Endodermal cell (in vitro differentiated cells): ENCODE measurements around the gene PRPSAP1. TPM values are rescaled to one million over a fixed set of nuclear protein-coding genes. Genes with fewer than 3 reads are reported as not detected.
"Not testable (repeated sequence)": the region's sequence is repeated elsewhere in the genome, so short reads cannot be mapped to it uniquely, and the experiment has no call there.

Experiments used
- DNase-seq: peaks from one replicate; pipeline ENCODE4 v3.0.0-alpha.2; 2017
- H3K27ac ChIP-seq: 2 replicates; pipeline ENCODE4 v1.5.1; 2013; ENCODE audit warnings: mild to moderate bottlenecking, low read depth, low read length, moderate library complexity
- H3K27me3 ChIP-seq: 2 replicates; pipeline ENCODE4 v1.6.1; 2013; ENCODE audit warnings: mild to moderate bottlenecking, low read length, moderate library complexity; ENCODE audit not compliant: insufficient read depth, control insufficient read depth, poor library complexity, severe bottlenecking
- H3K36me3 ChIP-seq: 2 replicates; pipeline ENCODE4 v1.7.0; 2013; ENCODE audit warnings: mild to moderate bottlenecking, low read length, moderate library complexity; ENCODE audit not compliant: control insufficient read depth, insufficient read depth
- H3K4me1 ChIP-seq: one replicate; pipeline ENCODE4 v1.7.0; 2013; ENCODE audit warnings: low read length; ENCODE audit not compliant: control insufficient read depth, insufficient read depth
- H3K4me3 ChIP-seq: 2 replicates; pipeline ENCODE4 v1.5.1; 2013; ENCODE audit warnings: mild to moderate bottlenecking, low read length, moderate library complexity
- H3K9ac ChIP-seq: 2 replicates; pipeline ENCODE4 v1.6.1; 2013; ENCODE audit warnings: mild to moderate bottlenecking, low read length, moderate library complexity; ENCODE audit not compliant: poor library complexity, severe bottlenecking; ENCODE audit errors: extremely low read depth
- H3K9me3 ChIP-seq: 2 replicates; pipeline ENCODE4 v1.6.1; 2013; ENCODE audit warnings: mild to moderate bottlenecking, low read length, moderate library complexity; ENCODE audit not compliant: control insufficient read depth
- H3K27ac Mint-ChIP-seq: 2 replicates; pipeline ENCODE4 v1.8.0; 2020; ENCODE audit warnings: mixed read lengths
- H3K27me3 Mint-ChIP-seq: 2 replicates; pipeline ENCODE4 v1.8.0; 2021; ENCODE audit warnings: mild to moderate bottlenecking, mixed read lengths; ENCODE audit not compliant: insufficient read depth
- H3K36me3 Mint-ChIP-seq: 2 replicates; pipeline ENCODE4 v1.8.0; 2020; ENCODE audit warnings: low read depth, mixed read lengths
- H3K4me1 Mint-ChIP-seq: 2 replicates; pipeline ENCODE4 v1.8.0; 2020; ENCODE audit warnings: mixed read lengths
- H3K4me3 Mint-ChIP-seq: 2 replicates; pipeline ENCODE4 v1.8.0; 2020; ENCODE audit warnings: mild to moderate bottlenecking, moderate library complexity, mixed read lengths
- H3K9me3 Mint-ChIP-seq: 2 replicates; pipeline ENCODE4 v1.8.0; 2020; ENCODE audit warnings: mild to moderate bottlenecking, mixed read lengths
- WGBS, 2 experiments: methylation state at CpG; one replicate each; pipeline versions ENCODE4 v1.1.5 to v1.1.7; 2013; ENCODE audit warnings: missing lambda C conversion rate in 2 of 2, mixed read lengths in 1 of 2; ENCODE audit not compliant: insufficient coverage in 1 of 2, insufficient read length in 1 of 2; 5-methylcytosine and 5-hydroxymethylcytosine counted together
- total RNA-seq, 2 donors: library from RNA; stranded (reverse); fragmentation: NEBNext Ultra II Directional in 1 of 2; extraction: Animal tissue kit (Norgen Biotek cat#: 25700) in 1 of 2; gene quantifications; 2 replicates in 1 of 2; 3 replicates in 1 of 2; pipeline ENCODE4 v1.2.1, GENCODE V29; 2021
- TF ChIP-seq, protein P1 (sequence below): fragments of 200-600 bp; sonication (generic); conservative IDR thresholded peaks from 2 replicates; pipeline ENCODE4 v1.5.0; 2021; ENCODE audit warnings: antibody characterized with exemption, mild to moderate bottlenecking

Gene PRPSAP1
- total RNA-seq, 2 donors from 2014 or later = 60.9 to 89.8 TPM

DNA sequence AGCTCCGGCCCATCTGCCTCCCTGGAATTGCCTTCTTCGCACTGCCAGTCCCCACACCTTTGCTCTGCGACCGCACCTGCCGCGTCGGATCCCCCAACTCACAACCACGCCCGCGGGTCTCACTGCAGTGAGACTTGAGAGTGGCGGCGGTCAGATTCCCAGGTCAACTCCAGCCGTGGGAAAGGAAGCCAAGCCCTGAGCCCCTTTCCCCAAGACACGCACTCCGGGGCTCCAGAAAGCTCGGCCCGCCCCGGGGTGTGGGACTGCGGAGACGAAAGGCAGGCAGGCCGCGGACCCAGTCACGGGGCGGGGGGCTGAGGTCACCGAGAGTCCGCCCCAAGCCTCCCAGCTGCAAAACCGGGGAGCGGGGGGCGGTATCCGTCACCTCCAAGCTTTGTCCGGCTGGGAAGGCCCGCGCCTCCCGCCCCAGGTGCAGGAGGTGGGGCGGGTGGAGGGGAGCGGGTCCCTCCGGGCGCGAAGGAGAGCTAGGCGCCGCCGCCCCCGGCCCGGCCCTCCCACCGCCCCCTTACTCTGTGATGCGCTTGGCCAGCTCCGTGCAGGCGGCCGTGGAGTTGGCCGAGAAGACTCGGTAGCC lies 615 bp downstream of the PRPSAP1 start:
- H3K27me3 ChIP-seq = no peaks in the 10 kb centered on the region
- Mint-ChIP-seq H3K4me3 (peak overlapping the region; percentile 90), H3K27ac (peak overlapping the region; percentile 89), H3K36me3 (peaks cover 12% of the 10 kb centered on the region), H3K9me3 (no peaks in the 10 kb centered on the region), H3K4me1 (peaks cover 19% of the 10 kb centered on the region), H3K27me3 (peaks cover 2% of the 10 kb centered on the region)
- peak overlapping the region; percentile 85 for H3K27ac ChIP-seq
- peaks cover 6% of the 10 kb centered on the region for H3K36me3 ChIP-seq
- H3K4me1 ChIP-seq = no peaks in the 10 kb centered on the region
- H3K9me3 ChIP-seq = no peaks in the 10 kb centered on the region
- 0 to 1% methylated on average over 1 to 51 of the region's 51 CpGs for WGBS, 2 experiments
- H3K9ac ChIP-seq = peak overlapping the region; percentile 90
- DNase-seq = peak; percentile 79
- H3K4me3 ChIP-seq = peak overlapping the region; percentile 87
- TF ChIP-seq, protein P1, sequence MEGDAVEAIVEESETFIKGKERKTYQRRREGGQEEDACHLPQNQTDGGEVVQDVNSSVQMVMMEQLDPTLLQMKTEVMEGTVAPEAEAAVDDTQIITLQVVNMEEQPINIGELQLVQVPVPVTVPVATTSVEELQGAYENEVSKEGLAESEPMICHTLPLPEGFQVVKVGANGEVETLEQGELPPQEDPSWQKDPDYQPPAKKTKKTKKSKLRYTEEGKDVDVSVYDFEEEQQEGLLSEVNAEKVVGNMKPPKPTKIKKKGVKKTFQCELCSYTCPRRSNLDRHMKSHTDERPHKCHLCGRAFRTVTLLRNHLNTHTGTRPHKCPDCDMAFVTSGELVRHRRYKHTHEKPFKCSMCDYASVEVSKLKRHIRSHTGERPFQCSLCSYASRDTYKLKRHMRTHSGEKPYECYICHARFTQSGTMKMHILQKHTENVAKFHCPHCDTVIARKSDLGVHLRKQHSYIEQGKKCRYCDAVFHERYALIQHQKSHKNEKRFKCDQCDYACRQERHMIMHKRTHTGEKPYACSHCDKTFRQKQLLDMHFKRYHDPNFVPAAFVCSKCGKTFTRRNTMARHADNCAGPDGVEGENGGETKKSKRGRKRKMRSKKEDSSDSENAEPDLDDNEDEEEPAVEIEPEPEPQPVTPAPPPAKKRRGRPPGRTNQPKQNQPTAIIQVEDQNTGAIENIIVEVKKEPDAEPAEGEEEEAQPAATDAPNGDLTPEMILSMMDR = no peak

DNA sequence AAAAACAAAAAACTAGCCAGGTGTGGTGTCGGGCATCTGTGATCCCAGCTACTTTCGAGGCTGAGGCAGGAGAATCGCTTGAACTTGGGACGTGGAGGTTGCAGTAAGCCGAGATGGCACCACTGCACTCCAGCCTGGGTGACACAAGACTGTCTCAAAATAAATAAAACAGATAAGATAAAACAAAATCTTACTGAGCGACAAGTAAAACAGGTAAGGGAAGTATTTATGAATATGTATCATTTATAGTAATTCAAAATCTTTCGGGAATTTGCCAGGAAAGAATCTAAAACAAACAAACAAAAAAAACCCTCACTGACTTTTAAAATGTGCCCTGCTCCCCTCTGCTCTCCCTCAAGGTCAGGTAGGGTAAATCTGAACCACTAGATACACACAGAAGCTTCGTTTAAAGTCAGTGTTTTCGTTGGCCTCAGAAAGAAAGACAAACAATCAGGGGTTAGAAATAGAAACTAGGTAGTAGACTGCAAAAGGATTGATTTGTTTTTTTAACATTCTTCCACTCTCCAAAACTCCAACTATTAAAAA lies 2.1 kb downstream of the PRPSAP1 start:
- WGBS, 2 experiments = 87 to 96% methylated on average over 5 to 6 of the region's 9 CpGs

DNA sequence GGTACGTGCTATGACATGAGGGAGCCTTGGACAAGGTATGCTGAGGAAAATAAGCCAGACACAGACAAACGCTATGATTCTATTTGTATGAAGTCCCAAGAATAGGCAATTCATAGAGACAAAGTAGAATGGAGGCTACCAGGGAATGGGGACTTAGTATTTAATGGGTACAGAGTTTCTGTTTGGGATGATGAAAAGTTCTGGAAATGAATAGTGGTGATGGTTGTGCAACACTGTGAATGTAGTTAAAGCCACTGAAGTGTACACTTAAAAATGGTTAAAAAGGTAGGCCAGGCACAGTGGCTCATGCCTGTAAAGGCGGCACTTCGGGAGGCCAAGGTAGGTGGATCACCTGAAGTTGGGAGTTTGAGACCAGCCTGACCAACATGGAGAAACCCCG lies 3.3 kb downstream of the PRPSAP1 start:
- DNase-seq = no peak
- Histone ChIP-seq H3K27me3 (no peaks in the 10 kb centered on the region), H3K36me3 (peaks cover 25% of the 10 kb centered on the region), H3K9ac (no peak overlapping the region), H3K4me1 (no peaks in the 10 kb centered on the region), H3K4me3 (no peak overlapping the region), H3K27ac (no peak overlapping the region), H3K9me3 (no peaks in the 10 kb centered on the region)
- TF ChIP-seq, protein P1 = no peak
- no peaks in the 10 kb centered on the region for H3K9me3 Mint-ChIP-seq
- 90 to 94% methylated on average over 4 to 5 of the region's 5 CpGs for WGBS, 2 experiments
- no peak overlapping the region for H3K4me3 Mint-ChIP-seq
- H3K27ac Mint-ChIP-seq = no peak overlapping the region
- peaks cover 17% of the 10 kb centered on the region for H3K4me1 Mint-ChIP-seq
- peaks cover 32% of the 10 kb centered on the region for H3K36me3 Mint-ChIP-seq
- peaks cover 2% of the 10 kb centered on the region for H3K27me3 Mint-ChIP-seq

More for the DNA sequence above, 2.1 kb downstream of the PRPSAP1 start:
- Mint-ChIP-seq H3K4me3 (peak overlapping the region; percentile 90), H3K27ac (no peak overlapping the region), H3K36me3 (peaks cover 21% of the 10 kb centered on the region), H3K9me3 (no peaks in the 10 kb centered on the region), H3K27me3 (peaks cover 2% of the 10 kb centered on the region), H3K4me1 (peaks cover 17% of the 10 kb centered on the region)
- Histone ChIP-seq H3K9me3 (no peaks in the 10 kb centered on the region), H3K27ac (no peak overlapping the region), H3K27me3 (no peaks in the 10 kb centered on the region), H3K4me1 (no peaks in the 10 kb centered on the region), H3K9ac (no peak overlapping the region), H3K36me3 (peaks cover 15% of the 10 kb centered on the region), H3K4me3 (peak overlapping the region; percentile 71)
- TF ChIP-seq, protein P1 = no peak
- DNase-seq = no peak

DNA sequence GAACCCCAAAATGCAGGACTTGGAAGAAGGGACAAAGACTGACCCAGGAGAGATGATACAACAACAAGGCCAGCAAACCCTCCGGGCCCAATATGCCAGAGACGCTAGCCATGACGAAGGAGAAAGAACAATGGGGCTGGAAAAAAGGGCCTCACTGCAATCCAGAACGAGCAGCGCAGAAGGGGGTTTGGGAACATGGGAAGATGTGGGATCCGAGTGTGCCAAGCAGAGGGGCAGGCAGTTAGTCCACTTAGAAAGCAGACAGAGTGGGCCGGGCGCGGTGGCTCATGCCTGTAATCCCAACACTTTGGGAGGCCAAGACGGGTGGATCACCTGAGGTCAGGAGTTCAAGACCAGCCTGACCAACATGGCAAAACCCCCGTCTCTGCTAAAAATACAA lies 6.8 kb downstream of the PRPSAP1 start:
- H3K36me3 Mint-ChIP-seq = peaks cover 49% of the 10 kb centered on the region

More for the DNA sequence above, 6.8 kb downstream of the PRPSAP1 start:
- H3K4me3 Mint-ChIP-seq, H3K27me3 ChIP-seq, H3K4me3 ChIP-seq, H3K9me3 ChIP-seq, H3K27me3 Mint-ChIP-seq, H3K4me1 Mint-ChIP-seq, H3K27ac Mint-ChIP-seq, H3K4me1 ChIP-seq, H3K9ac ChIP-seq, DNase-seq, H3K9me3 Mint-ChIP-seq, H3K27ac ChIP-seq: not testable (repeated sequence)
- peaks cover 49% of the 10 kb centered on the region for H3K36me3 ChIP-seq
- WGBS, 2 experiments = 94 to 96% methylated on average over 11 of the region's 11 CpGs
